ENCODE data around the gene PPA1. TPM values are rescaled to one million over a fixed set of nuclear protein-coding genes. Genes with fewer than 3 reads are reported as not detected.
"Not testable (repeated sequence)": the region's sequence is repeated elsewhere in the genome, so short reads cannot be mapped to it uniquely, and the experiment has no call there.

The PPA1 gene
- total RNA-seq, 2 experiments from 2014 or later, result 69.0 to 69.3 TPM

- peak overlapping the region; percentile 80 for H3K27ac Mint-ChIP-seq
- H3K4me3 Mint-ChIP-seq, result no peak overlapping the region
- ATAC-seq (ENCODE audit: poor library complexity), result no peak
- Histone ChIP-seq H3K27ac (ENCODE audit: low read depth in 1 of 2, low read length in 2 of 2) (no peak overlapping the region), H3K27me3 (ENCODE audit: control insufficient read depth in 1 of 2, insufficient read depth in 2 of 2, low read length in 2 of 2) (no peaks in the 10 kb centered on the region), H3K9me3 (ENCODE audit: control insufficient read depth in 1 of 2, insufficient read depth in 1 of 2, low read length in 2 of 2) (no peaks in the 10 kb centered on the region), H3K4me3 (ENCODE audit: low read length) (no peak overlapping the region), H3K36me3 (ENCODE audit: insufficient read depth, low read length) (peaks cover 76% of the 10 kb centered on the region), H3K4me1 (ENCODE audit: insufficient read depth, low read length) (peaks cover 31% of the 10 kb centered on the region)
- H3K4me1 Mint-ChIP-seq (ENCODE audit: low read depth), result peaks cover 66% of the 10 kb centered on the region
- peaks cover 90% of the 10 kb centered on the region for H3K36me3 Mint-ChIP-seq (ENCODE audit: low read depth)
- intact Hi-C loops (cut with DNase I, micrococcal nuclease), result no loop called here
- no peaks in the 10 kb centered on the region for H3K9me3 Mint-ChIP-seq
- ChIA-PET POLR2A (interaction anchor here (2.1 kb wide), 1 partner anchor 14 kb away, joined by 13 read pairs; the partner anchor contains the start of gene TYSND1), CTCF (interaction anchor here (0.7 to 2.1 kb wide), 2 partner anchors 10 to 14 kb away, joined by 3 to 20 read pairs; partner anchors contain the start of genes SAR1A and TYSND1)
- no peak for DNase-seq
- TF ChIP-seq CTCF (IDR thresholded peaks at IDR 0.05), result no peak
- H3K27me3 Mint-ChIP-seq, result no peaks in the 10 kb centered on the region
Measured at GRCh38 chr10:70160798-70161197, 72.4 kb downstream of the PPA1 start.

- ChIA-PET POLR2A (interaction anchor here (2.2 kb wide), 1 partner anchor 13 kb away, joined by 12 read pairs; the partner anchor contains the start of gene TYSND1), CTCF (interaction anchor here (1.5 kb wide), 1 partner anchor 13 kb away, joined by 6 read pairs; the partner anchor contains the start of gene TYSND1)
Measured at GRCh38 chr10:70159366-70159765, 73.9 kb downstream of the PPA1 start.

GRCh38 chr10:70158113-70158512, 75.1 kb downstream of the PPA1 start:
- ATAC-seq (ENCODE audit: poor library complexity), result no peak
- no peak for TF ChIP-seq CTCF (IDR thresholded peaks at IDR 0.05)
- intact Hi-C loops (cut with DNase I, micrococcal nuclease), result no loop called here
- peaks cover 95% of the 10 kb centered on the region for H3K36me3 Mint-ChIP-seq (ENCODE audit: low read depth)
- Histone ChIP-seq H3K36me3 (ENCODE audit: insufficient read depth, low read length) (peaks cover 84% of the 10 kb centered on the region), H3K4me1 (ENCODE audit: insufficient read depth, low read length) (peaks cover 14% of the 10 kb centered on the region), H3K4me3 (ENCODE audit: low read length) (no peak overlapping the region), H3K9me3 (ENCODE audit: control insufficient read depth in 1 of 2, insufficient read depth in 1 of 2, low read length in 2 of 2) (no peaks in the 10 kb centered on the region), H3K27me3 (ENCODE audit: control insufficient read depth in 1 of 2, insufficient read depth in 2 of 2, low read length in 2 of 2) (no peaks in the 10 kb centered on the region), H3K27ac (ENCODE audit: low read depth in 1 of 2, low read length in 2 of 2) (no peak overlapping the region)
- no peak for DNase-seq
- no peak overlapping the region for H3K27ac Mint-ChIP-seq
- ChIA-PET POLR2A (interaction anchor here (2.2 kb wide), 1 partner anchor 12 kb away, joined by 12 read pairs; the partner anchor contains the start of gene TYSND1), CTCF (interaction anchor here (1.5 to 3.5 kb wide), 2 partner anchors 11 to 12 kb away, joined by 6 to 16 read pairs; partner anchors contain the start of gene TYSND1)
- H3K9me3 Mint-ChIP-seq, result no peaks in the 10 kb centered on the region
- H3K4me3 Mint-ChIP-seq, result no peak overlapping the region
- peaks cover 46% of the 10 kb centered on the region for H3K4me1 Mint-ChIP-seq (ENCODE audit: low read depth)
- no peaks in the 10 kb centered on the region for H3K27me3 Mint-ChIP-seq

More at GRCh38 chr10:70159366-70159765, 73.9 kb downstream of the PPA1 start:
- H3K4me3 Mint-ChIP-seq; ATAC-seq (ENCODE audit: poor library complexity); DNase-seq; intact Hi-C loops (cut with DNase I, micrococcal nuclease); H3K27me3 Mint-ChIP-seq; H3K4me3 ChIP-seq (ENCODE audit: low read length); H3K27ac ChIP-seq (ENCODE audit: low read depth in 1 of 2, low read length in 2 of 2); H3K27me3 ChIP-seq (ENCODE audit: control insufficient read depth in 1 of 2, insufficient read depth in 2 of 2, low read length in 2 of 2); H3K27ac Mint-ChIP-seq; H3K9me3 ChIP-seq (ENCODE audit: control insufficient read depth in 1 of 2, insufficient read depth in 1 of 2, low read length in 2 of 2); H3K9me3 Mint-ChIP-seq: not testable (repeated sequence)
- peaks cover 22% of the 10 kb centered on the region for H3K4me1 ChIP-seq (ENCODE audit: insufficient read depth, low read length)
- peaks cover 82% of the 10 kb centered on the region for H3K36me3 ChIP-seq (ENCODE audit: insufficient read depth, low read length)
- Mint-ChIP-seq H3K4me1 (ENCODE audit: low read depth) (peaks cover 59% of the 10 kb centered on the region), H3K36me3 (ENCODE audit: low read depth) (peaks cover 93% of the 10 kb centered on the region)
